Kidney (tissue), 14 donors: ENCODE data around the gene NECAB3. TPM values are rescaled to one million over a fixed set of nuclear protein-coding genes. Genes with fewer than 3 reads are reported as not detected.
"Not testable (repeated sequence)": the region's sequence is repeated elsewhere in the genome, so short reads cannot be mapped to it uniquely, and the experiment has no call there.

Experiments used
- DNase-seq, 5 donors: peaks; one replicate each; pipeline ENCODE4 v3.0.0-alpha.2; 2013 to 2020
- FAIRE-seq: peaks from 2 replicates; lab custom pipeline; 2012; peaks lifted over from hg19 to GRCh38; lab: Jason Lieb, UNC
- H3K27ac ChIP-seq, 2 donors: one replicate each; pipeline ENCODE4 v1.7.0; 2013; ENCODE audit warnings: low read depth in 2 of 2, low read length in 2 of 2, inconsistent platforms in 1 of 2
- H3K27me3 ChIP-seq: one replicate; pipeline ENCODE4 v1.7.1; 2013; ENCODE audit warnings: low read length, inconsistent platforms; ENCODE audit not compliant: control insufficient read depth, insufficient read depth
- H3K36me3 ChIP-seq, 3 donors: one replicate each; pipeline versions ENCODE4 v1.7.0 to v1.7.1; 2013; ENCODE audit warnings: low read length in 3 of 3, control low read depth in 1 of 3, inconsistent platforms in 1 of 3; ENCODE audit not compliant: insufficient read depth in 3 of 3, control insufficient read depth in 2 of 3
- H3K4me1 ChIP-seq, 3 donors: one replicate each; pipeline versions ENCODE4 v1.7.0 to v1.7.1; 2013; ENCODE audit warnings: low read length in 3 of 3, inconsistent platforms in 1 of 3, low read depth in 1 of 3; ENCODE audit not compliant: control insufficient read depth in 2 of 3, insufficient read depth in 2 of 3
- H3K4me3 ChIP-seq, 3 donors: one replicate each; pipeline versions ENCODE4 v1.7.0 to v1.8.1; 2013; ENCODE audit warnings: low read length in 3 of 3, control low read depth in 1 of 3, inconsistent platforms in 1 of 3
- H3K9ac ChIP-seq, 3 donors: one replicate each; pipeline versions ENCODE4 v1.7.0 to v1.7.1; 2013; ENCODE audit warnings: low read length in 3 of 3, control low read depth in 1 of 3, inconsistent platforms in 1 of 3
- H3K9me3 ChIP-seq, 3 donors: one replicate each; pipeline versions ENCODE4 v1.7.0 to v1.7.1; 2013; ENCODE audit warnings: low read length in 3 of 3, control low read depth in 1 of 3, inconsistent platforms in 1 of 3; ENCODE audit not compliant: control insufficient read depth in 2 of 3, insufficient read depth in 1 of 3
- intact Hi-C: fragments of 100-400 bp; cut with DNase I; formaldehyde crosslinking; loops from one replicate; pipeline ENCODE4 v1.11.1; 2022
- polyA plus RNA-seq: library from polyadenylated mRNA; stranded (reverse); fragments of 350-450 nt; fragmentation: Illumina TruSeq; extraction: RNeasy Lipid Tissue Mini Kit (QIAGEN cat#74804); gene quantifications from one replicate; pipeline ENCODE4 v1.2.3, GENCODE V29; 2014; ENCODE audit warnings: low read depth, low replicate concordance; ENCODE audit not compliant: insufficient read depth
- total RNA-seq: library from RNA; stranded (reverse); fragmentation: NEBNext Ultra II Directional; extraction: Animal tissue kit (Norgen Biotek cat#: 25700); gene quantifications from one replicate; pipeline ENCODE4 v1.2.1, GENCODE V29; 2021
- TF ChIP-seq, protein P1 (sequence below): IDR thresholded peaks from 3 replicates; pipeline ENCODE4 v1.5.1; 2012; ENCODE audit warnings: mild to moderate bottlenecking, moderate library complexity, borderline replicate concordance; ENCODE audit not compliant: insufficient read depth; ENCODE audit errors: extremely low read depth
- donor health status: control.
- donor health status: control.
- donor health status: control.
- donor health status: control.
- donor health status: control.
- donor health status: DM: yes; HTN: yes; CAD: no.
- donor health status: Normal renal cell carcinoma (clear cell type).

NECAB3 gene
- total and polyA plus RNA-seq, 2 donors from 2014 or later = 19.7 to 35.6 TPM

GRCh38 chr20:33702861-33703260 is 28.6 kb upstream of the NECAB3 start:
- DNase-seq (no peak), FAIRE-seq (no peak)
- no peaks in the 10 kb centered on the region for H3K4me1 ChIP-seq
- H3K9me3 ChIP-seq = no peaks in the 10 kb centered on the region
- no peaks in the 10 kb centered on the region for H3K27me3 ChIP-seq
- H3K27ac ChIP-seq = no peak overlapping the region
- TF ChIP-seq, protein P1, sequence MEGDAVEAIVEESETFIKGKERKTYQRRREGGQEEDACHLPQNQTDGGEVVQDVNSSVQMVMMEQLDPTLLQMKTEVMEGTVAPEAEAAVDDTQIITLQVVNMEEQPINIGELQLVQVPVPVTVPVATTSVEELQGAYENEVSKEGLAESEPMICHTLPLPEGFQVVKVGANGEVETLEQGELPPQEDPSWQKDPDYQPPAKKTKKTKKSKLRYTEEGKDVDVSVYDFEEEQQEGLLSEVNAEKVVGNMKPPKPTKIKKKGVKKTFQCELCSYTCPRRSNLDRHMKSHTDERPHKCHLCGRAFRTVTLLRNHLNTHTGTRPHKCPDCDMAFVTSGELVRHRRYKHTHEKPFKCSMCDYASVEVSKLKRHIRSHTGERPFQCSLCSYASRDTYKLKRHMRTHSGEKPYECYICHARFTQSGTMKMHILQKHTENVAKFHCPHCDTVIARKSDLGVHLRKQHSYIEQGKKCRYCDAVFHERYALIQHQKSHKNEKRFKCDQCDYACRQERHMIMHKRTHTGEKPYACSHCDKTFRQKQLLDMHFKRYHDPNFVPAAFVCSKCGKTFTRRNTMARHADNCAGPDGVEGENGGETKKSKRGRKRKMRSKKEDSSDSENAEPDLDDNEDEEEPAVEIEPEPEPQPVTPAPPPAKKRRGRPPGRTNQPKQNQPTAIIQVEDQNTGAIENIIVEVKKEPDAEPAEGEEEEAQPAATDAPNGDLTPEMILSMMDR = no peak
- H3K4me3 ChIP-seq = no peak overlapping the region
- peaks cover 0 to 7% (median 0%) of the 10 kb centered on the region in 3 donors for H3K36me3 ChIP-seq
- H3K9ac ChIP-seq = no peak overlapping the region
- intact Hi-C loops = no loop called here

DNA sequence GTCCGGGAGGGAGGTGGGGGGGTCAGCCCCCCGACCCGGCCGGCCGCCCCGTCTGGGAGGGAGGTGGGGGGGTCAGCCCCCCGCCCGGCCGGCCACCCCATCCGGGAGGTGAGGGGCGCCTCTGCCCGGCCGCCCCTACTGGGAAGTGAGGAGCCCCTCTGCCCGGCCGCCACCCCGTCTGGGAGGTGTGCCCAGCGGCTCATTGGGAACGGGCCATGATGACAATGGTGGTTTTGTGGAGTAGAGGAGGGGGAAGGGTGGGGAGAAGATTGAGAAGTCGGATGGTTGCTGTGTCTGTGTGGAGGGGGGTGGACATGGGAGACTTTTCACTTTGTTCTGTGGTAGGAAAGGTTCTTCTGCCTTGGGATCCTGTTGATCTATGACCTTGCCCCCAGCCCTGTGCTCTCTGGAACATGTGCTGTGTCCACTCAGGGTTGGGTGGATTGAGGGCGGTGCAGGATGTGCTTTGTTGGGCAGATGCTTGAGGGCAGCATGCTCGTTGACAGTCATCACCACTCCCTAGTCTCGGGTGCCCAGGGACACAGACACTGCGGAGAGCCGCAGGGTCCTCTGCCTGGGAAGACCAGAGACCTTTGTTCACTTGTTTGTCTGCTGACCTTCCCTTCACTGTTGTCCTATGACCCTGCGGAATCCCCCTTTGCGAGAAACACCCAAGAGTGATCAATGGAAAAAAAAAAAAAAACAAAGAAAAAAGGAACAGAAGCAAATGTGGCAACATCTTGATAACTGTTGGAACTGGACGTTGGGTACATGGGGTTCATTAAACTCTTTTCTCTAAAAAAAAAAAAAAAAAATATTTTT is 27.6 kb upstream of the NECAB3 start:
- DNase-seq (no peak), FAIRE-seq (no peak)
- H3K9ac ChIP-seq = no peak overlapping the region
- H3K27me3 ChIP-seq = no peaks in the 10 kb centered on the region
- H3K4me1 ChIP-seq = no peaks in the 10 kb centered on the region
- no peaks in the 10 kb centered on the region for H3K9me3 ChIP-seq
- no peak overlapping the region for H3K4me3 ChIP-seq
- no peak overlapping the region for H3K27ac ChIP-seq
- intact Hi-C loops = no loop called here
- TF ChIP-seq, protein P1 = no peak
- peaks cover 0 to 2% (median 0%) of the 10 kb centered on the region in 3 donors for H3K36me3 ChIP-seq

- H3K27ac ChIP-seq, DNase-seq, H3K36me3 ChIP-seq, FAIRE-seq, H3K4me1 ChIP-seq, intact Hi-C loops, H3K9ac ChIP-seq, H3K4me3 ChIP-seq, H3K27me3 ChIP-seq, H3K9me3 ChIP-seq: not testable (repeated sequence)
Observed at GRCh38 chr20:33700696-33701441, 26.6 kb upstream of the NECAB3 start.

DNA sequence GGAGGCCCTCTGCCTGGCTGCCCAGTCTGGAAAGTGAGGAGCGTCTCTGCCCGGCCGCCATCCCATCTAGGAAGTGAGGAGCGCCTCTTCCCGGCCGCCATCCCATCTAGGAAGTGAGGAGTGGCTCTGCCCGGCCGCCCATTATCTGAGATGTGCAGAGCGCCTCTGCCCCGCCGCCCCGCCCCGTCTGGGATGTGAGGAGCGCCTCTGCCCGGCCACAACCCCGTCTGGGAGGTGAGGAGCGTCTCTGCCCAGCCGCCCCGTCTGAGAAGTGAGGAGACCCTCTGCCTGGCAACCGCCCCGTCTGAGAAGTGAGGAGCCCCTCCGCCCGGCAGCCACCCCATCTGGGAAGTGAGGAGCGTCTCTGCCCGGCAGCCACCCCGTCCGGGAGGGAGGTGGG is 24.7 kb upstream of the NECAB3 start:
- H3K36me3 ChIP-seq, H3K4me1 ChIP-seq, H3K27ac ChIP-seq, FAIRE-seq, H3K9ac ChIP-seq, H3K4me3 ChIP-seq, DNase-seq, intact Hi-C loops, H3K27me3 ChIP-seq, H3K9me3 ChIP-seq: not testable (repeated sequence)
